Neural cell (in vitro differentiated cells): ENCODE measurements around the gene GSE1. TPM values are rescaled to one million over a fixed set of nuclear protein-coding genes. Genes with fewer than 3 reads are reported as not detected.

Source experiments
- H2AFZ ChIP-seq: fragments of 200-600, 300-800 bp; sonication (generic), shearing (Covaris generic); 2 replicates; pipeline ENCODE4 v1.6.0; 2014; ENCODE audit warnings: low read depth, mild to moderate bottlenecking, antibody characterized with exemption, low read length, moderate library complexity
- H3F3A ChIP-seq: fragments of 200-600 bp; shearing (Covaris generic); 2 replicates; pipeline ENCODE4 v1.6.1; 2016; ENCODE audit warnings: mild to moderate bottlenecking, moderate library complexity, mixed read lengths, antibody characterized with exemption, low read length; ENCODE audit not compliant: insufficient read depth, poor library complexity, severe bottlenecking
- H3K27ac ChIP-seq: fragments of 200-600, 300-800 bp; sonication (generic), shearing (Covaris generic); 2 replicates; pipeline ENCODE4 v1.5.1; 2014; ENCODE audit warnings: mild to moderate bottlenecking, low read length, moderate library complexity
- H3K27me3 ChIP-seq: fragments of 300-800, 200-600 bp; sonication (generic), shearing (Covaris generic); 2 replicates; pipeline ENCODE4 v1.6.0; 2014; ENCODE audit warnings: mild to moderate bottlenecking, low read depth, low read length, moderate library complexity; ENCODE audit not compliant: insufficient read depth
- H3K36me3 ChIP-seq: fragments of 300-800, 200-600 bp; sonication (generic), shearing (Covaris generic); 2 replicates; pipeline ENCODE4 v1.5.1; 2014; ENCODE audit warnings: mild to moderate bottlenecking, antibody characterized with exemption, low read length, moderate library complexity; ENCODE audit not compliant: insufficient read depth
- H3K4me2 ChIP-seq: fragments of 300-800, 200-600 bp; sonication (generic), shearing (Covaris generic); 2 replicates; pipeline ENCODE4 v1.6.0; 2014; ENCODE audit warnings: mild to moderate bottlenecking, low read length
- H3K4me3 ChIP-seq: fragments of 300-800, 200-600 bp; sonication (generic), shearing (Covaris generic); 2 replicates; pipeline ENCODE4 v1.5.1; 2014; ENCODE audit warnings: mild to moderate bottlenecking, low read length, moderate library complexity
- H3K79me2 ChIP-seq: fragments of 200-600 bp; shearing (Covaris generic); replicated peaks from 2 replicates; pipeline ENCODE4 v1.6.0; 2014; ENCODE audit warnings: mild to moderate bottlenecking, low read length, moderate library complexity; ENCODE audit not compliant: insufficient read depth
- H3K9ac ChIP-seq: fragments of 300-800, 200-600 bp; sonication (generic), shearing (Covaris generic); 2 replicates; pipeline ENCODE4 v1.6.1; 2016; ENCODE audit warnings: mild to moderate bottlenecking, low read length, mixed read lengths
- H3K9me2 ChIP-seq: fragments of 200-600 bp; shearing (Covaris generic); 2 replicates; pipeline ENCODE4 v1.6.1; 2016; ENCODE audit warnings: mild to moderate bottlenecking, low read length, mixed read lengths; ENCODE audit not compliant: insufficient read depth
- H3K9me3 ChIP-seq: fragments of 200-600, 300-800 bp; sonication (generic), shearing (Covaris generic); 2 replicates; pipeline ENCODE4 v1.6.1; 2016; ENCODE audit warnings: mild to moderate bottlenecking, mixed run types, low read length, moderate library complexity, mixed read lengths
- H4K20me1 ChIP-seq: fragments of 200-600 bp; shearing (Covaris generic); 2 replicates; pipeline ENCODE4 v1.6.1; 2016; ENCODE audit warnings: mild to moderate bottlenecking, mixed run types; ENCODE audit not compliant: insufficient read depth
- CTCF ChIP-seq: fragments of 450-650 bp; IDR thresholded peaks from 2 replicates; pipeline ENCODE4 v1.5.1; 2014; ENCODE audit warnings: antibody characterized with exemption, mild to moderate bottlenecking, moderate library complexity; ENCODE audit not compliant: poor library complexity, severe bottlenecking
- EP300 ChIP-seq: fragments of 450-650 bp; conservative IDR thresholded peaks from 2 replicates; pipeline ENCODE4 v1.6.1; 2014; ENCODE audit warnings: antibody characterized with exemption, mild to moderate bottlenecking, moderate library complexity; ENCODE audit not compliant: poor library complexity, severe bottlenecking
- EZH2 ChIP-seq: fragments of 200-600, 300-800 bp; shearing (Covaris generic), sonication (generic); IDR thresholded peaks from 2 replicates; pipeline ENCODE4 v1.6.1; 2014; ENCODE audit warnings: antibody characterized with exemption, low read length, borderline replicate concordance, mild to moderate bottlenecking; ENCODE audit not compliant: insufficient read depth, poor library complexity, severe bottlenecking
- MXI1 ChIP-seq: fragments of 450-650 bp; conservative IDR thresholded peaks from 2 replicates; pipeline ENCODE4 v1.6.1; 2014; ENCODE audit warnings: antibody characterized with exemption, mild to moderate bottlenecking; ENCODE audit not compliant: poor library complexity, severe bottlenecking
- POLR2AphosphoS5 ChIP-seq: IDR thresholded peaks from 2 replicates; pipeline ENCODE4 v1.6.1; 2012
- RAD21 ChIP-seq: fragments of 450-650 bp; conservative IDR thresholded peaks from 2 replicates; pipeline ENCODE4 v1.6.1; 2014; ENCODE audit warnings: antibody characterized with exemption, mild to moderate bottlenecking, moderate library complexity
- REST ChIP-seq: IDR thresholded peaks from 2 replicates; pipeline ENCODE4 v1.6.1; 2012; ENCODE audit warnings: borderline replicate concordance
- SMC3 ChIP-seq: fragments of 450-650 bp; conservative IDR thresholded peaks from 2 replicates; pipeline ENCODE4 v1.6.1; 2014; ENCODE audit warnings: antibody characterized with exemption, mild to moderate bottlenecking, moderate library complexity; ENCODE audit not compliant: poor library complexity
- TAF1 ChIP-seq: IDR thresholded peaks from 2 replicates; pipeline ENCODE4 v1.6.1; 2012; ENCODE audit warnings: low read depth
- polyA plus RNA-seq: library from polyadenylated mRNA; depleted of rRNA; stranded (reverse); fragments of >200 nt; gene quantifications from 2 replicates; pipeline ENCODE4 v1.2.3, GENCODE V29; 2014

GSE1 gene
- polyA plus RNA-seq, 1 donor from 2014 or later = 35.6 TPM

- no peak overlapping the region for H2AFZ ChIP-seq
- H3K79me2 ChIP-seq = peaks cover 100% of the 10 kb centered on the region
- H3K27ac ChIP-seq = no peak overlapping the region
- H4K20me1 ChIP-seq = peaks cover 16% of the 10 kb centered on the region
- TF ChIP-seq MXI1 (no peak), REST (no peak), EZH2 (no peak), SMC3 (no peak), TAF1 (no peak), CTCF (no peak), EP300 (no peak), RAD21 (no peak), POLR2AphosphoS5 (no peak)
- H3K9ac ChIP-seq = peak overlapping the region; percentile 60
- no peaks in the 10 kb centered on the region for H3K9me3 ChIP-seq
- H3K36me3 ChIP-seq = no peaks in the 10 kb centered on the region
- no peaks in the 10 kb centered on the region for H3F3A ChIP-seq
- no peaks in the 10 kb centered on the region for H3K27me3 ChIP-seq
- peak overlapping the region; percentile 59 for H3K4me3 ChIP-seq
- no peak overlapping the region for H3K4me2 ChIP-seq
- H3K9me2 ChIP-seq = no peaks in the 10 kb centered on the region
These were observed 39.2 kb upstream of the GSE1 start for GRCh38 chr16:85573696-85574641.

GRCh38 chr16:85574672-85575475, 38.2 kb upstream of the GSE1 start:
- peak overlapping the region; percentile 60 for H3K9ac ChIP-seq
- peaks cover 100% of the 10 kb centered on the region for H3K79me2 ChIP-seq
- H3K4me3 ChIP-seq = peak overlapping the region; percentile 59
- peak overlapping the region; percentile 16 for H3K4me2 ChIP-seq
- peaks cover 16% of the 10 kb centered on the region for H4K20me1 ChIP-seq
- H3K27me3 ChIP-seq = no peaks in the 10 kb centered on the region
- no peak overlapping the region for H2AFZ ChIP-seq
- no peak for TF ChIP-seq EP300
- TF ChIP-seq SMC3 = no peak
- TF ChIP-seq MXI1 = peak; percentile 18
- TF ChIP-seq POLR2AphosphoS5 = no peak
- TF ChIP-seq RAD21 = no peak
- H3K36me3 ChIP-seq = no peaks in the 10 kb centered on the region
- H3K27ac ChIP-seq = peak overlapping the region; percentile 44
- no peaks in the 10 kb centered on the region for H3F3A ChIP-seq
- H3K9me2 ChIP-seq = no peaks in the 10 kb centered on the region
- no peaks in the 10 kb centered on the region for H3K9me3 ChIP-seq
